ENCODE results near the gene MAVS.
"Not testable (repeated sequence)": the region's sequence is repeated elsewhere in the genome, so short reads cannot be mapped to it uniquely, and the experiment has no call there.

The MAVS gene

GRCh38 chr20:3878921-3879274, 32.3 kb downstream of the MAVS start:
- not testable (repeated sequence) for DNase-seq (ENCODE audit: insufficient read length, low spot score); FAIRE-seq

GRCh38 chr20:3885715-3886114, 39.1 kb downstream of the MAVS start:
- no peak for DNase-seq (ENCODE audit: insufficient read length, low spot score)
- FAIRE-seq: no peak

- DNase-seq (ENCODE audit: insufficient read length, low spot score) (no peak), FAIRE-seq (no peak)
Measured at GRCh38 chr20:3887876-3888620, 41.4 kb downstream of the MAVS start.

- DNase-seq (ENCODE audit: insufficient read length, low spot score) (peak; percentile 94), FAIRE-seq (peak; percentile 94)
Measured at GRCh38 chr20:3888622-3889488, 42.2 kb downstream of the MAVS start, which contains the start of gene PANK2. PANK2 (plus strand) TSS chr20:3889387.

GRCh38 chr20:3889489-3890397, 43.1 kb downstream of the MAVS start:
- FAIRE-seq: no peak
- DNase-seq (ENCODE audit: insufficient read length, low spot score): no peak

GRCh38 chr20:3890398-3890751, 43.7 kb downstream of the MAVS start:
- DNase-seq (ENCODE audit: insufficient read length, low spot score): no peak
- peak; percentile 80 for FAIRE-seq

- FAIRE-seq (no peak), DNase-seq (ENCODE audit: insufficient read length, low spot score) (no peak)
Measured at GRCh38 chr20:3890999-3891929, 44.6 kb downstream of the MAVS start.

GRCh38 chr20:3894796-3895195, 48.2 kb downstream of the MAVS start:
- FAIRE-seq: no peak
- DNase-seq (ENCODE audit: insufficient read length, low spot score): no peak

- DNase-seq (ENCODE audit: insufficient read length, low spot score) (no peak), FAIRE-seq (no peak)
Measured at GRCh38 chr20:3896302-3896701, 49.7 kb downstream of the MAVS start.

GRCh38 chr20:3896853-3897583, 50.4 kb downstream of the MAVS start:
- no peak for DNase-seq (ENCODE audit: insufficient read length, low spot score)
- FAIRE-seq: no peak

- DNase-seq (ENCODE audit: insufficient read length, low spot score); FAIRE-seq: not testable (repeated sequence)
Measured at GRCh38 chr20:3898181-3898580, 51.5 kb downstream of the MAVS start.

- DNase-seq (ENCODE audit: insufficient read length, low spot score) (no peak), FAIRE-seq (no peak)
Measured at GRCh38 chr20:3898639-3899038, 52.0 kb downstream of the MAVS start.

- FAIRE-seq (no peak), DNase-seq (ENCODE audit: insufficient read length, low spot score) (no peak)
Measured at GRCh38 chr20:3900187-3900604, 53.6 kb downstream of the MAVS start.

- DNase-seq (ENCODE audit: insufficient read length, low spot score) (no peak), FAIRE-seq (no peak)
Measured at GRCh38 chr20:3901028-3901705, 54.5 kb downstream of the MAVS start.

GRCh38 chr20:3901706-3902440, 55.2 kb downstream of the MAVS start:
- DNase-seq (ENCODE audit: insufficient read length, low spot score) (no peak), FAIRE-seq (no peak)

- DNase-seq (ENCODE audit: insufficient read length, low spot score): no peak
- no peak for FAIRE-seq
Measured at GRCh38 chr20:3902446-3902845, 55.8 kb downstream of the MAVS start.

- DNase-seq (ENCODE audit: insufficient read length, low spot score) (no peak), FAIRE-seq (no peak)
Measured at GRCh38 chr20:3904224-3904623, 57.6 kb downstream of the MAVS start.

GRCh38 chr20:3904857-3905256, 58.2 kb downstream of the MAVS start:
- DNase-seq (ENCODE audit: insufficient read length, low spot score) (no peak), FAIRE-seq (no peak)

All from GM19239 (cell line).